Measurements from ENCODE around the gene ZBTB8B. TPM values are rescaled to one million over a fixed set of nuclear protein-coding genes. Genes with fewer than 3 reads are reported as not detected.
A peak's percentile ranks its signal among the peaks of the same experiment; 100 is the strongest.

The ZBTB8B gene
- total RNA-seq, 1 donor from 2014 or later: not detected

DNA sequence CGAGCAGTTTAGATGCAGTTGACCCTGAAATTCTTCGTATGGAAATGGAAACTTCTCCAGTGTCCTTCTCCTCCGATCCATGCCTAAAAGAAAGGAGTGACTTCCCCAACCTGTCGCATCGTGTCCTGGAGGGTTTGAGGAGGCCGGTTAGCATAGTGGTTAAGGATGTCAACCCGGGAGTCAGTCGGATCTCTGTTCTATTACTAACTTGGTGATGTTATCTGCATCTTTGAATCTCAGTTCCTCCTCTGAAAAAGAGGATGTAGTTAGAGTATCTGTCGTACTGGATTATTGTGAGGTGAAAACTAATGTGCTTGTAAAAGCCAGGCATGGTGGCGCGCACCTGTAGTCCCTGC lies 684 bp downstream of the ZBTB8B start:
- TF ChIP-seq POLR2A (IDR thresholded peaks at IDR 0.05) (no peak), POLR2AphosphoS5 (IDR thresholded peaks at IDR 0.05; ENCODE audit: insufficient read depth in 1 of 2, low read depth in 1 of 2) (no peak)
- DNase-seq (ENCODE audit: extremely low spot score in 2 of 2): no peak
- intact Hi-C loops (cut with DNase I): no loop called here
- H3K36me3 ChIP-seq: no peaks in the 10 kb centered on the region
- no peaks in the 10 kb centered on the region for H3K9me3 ChIP-seq
- H3K27me3 ChIP-seq: no peaks in the 10 kb centered on the region
- H3K4me1 ChIP-seq: peaks cover 17% of the 10 kb centered on the region
- H3K27ac ChIP-seq: no peak overlapping the region
- peak overlapping the region; percentile 43 to 53 for H3K4me3 ChIP-seq

DNA sequence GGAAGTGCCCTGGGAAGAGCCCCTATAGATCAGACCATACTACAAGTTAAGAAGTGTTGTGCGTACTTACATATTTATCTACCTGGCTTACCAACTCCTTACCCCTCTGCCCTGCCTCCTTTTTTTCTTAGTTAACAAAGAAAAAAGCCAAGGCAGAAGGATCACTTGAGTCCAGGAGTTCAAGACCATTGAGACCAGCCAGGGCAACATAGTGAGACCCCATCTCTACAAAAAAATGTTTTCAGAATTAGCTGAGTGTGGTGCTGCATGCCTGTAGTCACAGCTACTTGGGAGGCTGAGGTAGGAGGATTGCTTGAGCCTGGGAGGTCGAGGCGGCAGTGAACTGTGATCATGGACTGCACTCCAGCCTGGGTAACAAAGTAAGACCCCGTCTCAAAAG lies 1.9 kb downstream of the ZBTB8B start:
- intact Hi-C loops (cut with DNase I): no loop called here
- no peaks in the 10 kb centered on the region for H3K9me3 ChIP-seq
- no peak for DNase-seq (ENCODE audit: extremely low spot score in 2 of 2)
- H3K27me3 ChIP-seq: no peaks in the 10 kb centered on the region
- TF ChIP-seq POLR2A (IDR thresholded peaks at IDR 0.05): no peak
- TF ChIP-seq, protein P1, sequence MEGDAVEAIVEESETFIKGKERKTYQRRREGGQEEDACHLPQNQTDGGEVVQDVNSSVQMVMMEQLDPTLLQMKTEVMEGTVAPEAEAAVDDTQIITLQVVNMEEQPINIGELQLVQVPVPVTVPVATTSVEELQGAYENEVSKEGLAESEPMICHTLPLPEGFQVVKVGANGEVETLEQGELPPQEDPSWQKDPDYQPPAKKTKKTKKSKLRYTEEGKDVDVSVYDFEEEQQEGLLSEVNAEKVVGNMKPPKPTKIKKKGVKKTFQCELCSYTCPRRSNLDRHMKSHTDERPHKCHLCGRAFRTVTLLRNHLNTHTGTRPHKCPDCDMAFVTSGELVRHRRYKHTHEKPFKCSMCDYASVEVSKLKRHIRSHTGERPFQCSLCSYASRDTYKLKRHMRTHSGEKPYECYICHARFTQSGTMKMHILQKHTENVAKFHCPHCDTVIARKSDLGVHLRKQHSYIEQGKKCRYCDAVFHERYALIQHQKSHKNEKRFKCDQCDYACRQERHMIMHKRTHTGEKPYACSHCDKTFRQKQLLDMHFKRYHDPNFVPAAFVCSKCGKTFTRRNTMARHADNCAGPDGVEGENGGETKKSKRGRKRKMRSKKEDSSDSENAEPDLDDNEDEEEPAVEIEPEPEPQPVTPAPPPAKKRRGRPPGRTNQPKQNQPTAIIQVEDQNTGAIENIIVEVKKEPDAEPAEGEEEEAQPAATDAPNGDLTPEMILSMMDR (IDR thresholded peaks at IDR 0.05): no peak
- no peak for TF ChIP-seq POLR2AphosphoS5 (IDR thresholded peaks at IDR 0.05; ENCODE audit: insufficient read depth in 1 of 2, low read depth in 1 of 2)
- no peak overlapping the region for H3K4me3 ChIP-seq
- peaks cover 17% of the 10 kb centered on the region for H3K4me1 ChIP-seq
- H3K27ac ChIP-seq: no peak overlapping the region
- H3K36me3 ChIP-seq: no peaks in the 10 kb centered on the region

DNA sequence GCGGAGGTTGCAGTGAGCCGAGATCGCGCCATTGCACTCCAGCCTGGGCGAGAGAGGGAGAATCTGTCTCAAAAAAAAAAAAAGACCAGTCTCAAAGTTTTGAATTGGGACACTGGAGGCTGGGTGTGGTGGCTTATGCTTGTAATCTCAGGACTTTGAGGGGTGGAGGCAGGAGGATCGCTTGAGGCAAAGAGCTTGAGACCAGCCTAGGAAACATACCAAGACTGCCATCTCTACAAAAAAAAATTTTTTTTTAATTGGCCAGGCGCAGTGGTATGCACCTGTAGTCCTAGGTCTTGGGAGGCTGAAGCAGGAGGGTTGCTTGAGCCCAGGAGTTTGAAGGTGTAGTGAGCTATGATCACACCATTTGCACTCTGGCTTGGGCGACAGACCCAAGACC lies 3.9 kb downstream of the ZBTB8B start:
- intact Hi-C loops (cut with DNase I): no loop called here
- Histone ChIP-seq H3K27ac (no peak overlapping the region), H3K36me3 (no peaks in the 10 kb centered on the region), H3K9me3 (no peaks in the 10 kb centered on the region), H3K4me3 (no peak overlapping the region), H3K27me3 (no peaks in the 10 kb centered on the region), H3K4me1 (peaks cover 17% of the 10 kb centered on the region)
- DNase-seq (ENCODE audit: extremely low spot score in 2 of 2): no peak
- TF ChIP-seq, protein P1 (IDR thresholded peaks at IDR 0.05): no peak
- TF ChIP-seq POLR2A (IDR thresholded peaks at IDR 0.05) (no peak), POLR2AphosphoS5 (IDR thresholded peaks at IDR 0.05; ENCODE audit: insufficient read depth in 1 of 2, low read depth in 1 of 2) (no peak)

DNA sequence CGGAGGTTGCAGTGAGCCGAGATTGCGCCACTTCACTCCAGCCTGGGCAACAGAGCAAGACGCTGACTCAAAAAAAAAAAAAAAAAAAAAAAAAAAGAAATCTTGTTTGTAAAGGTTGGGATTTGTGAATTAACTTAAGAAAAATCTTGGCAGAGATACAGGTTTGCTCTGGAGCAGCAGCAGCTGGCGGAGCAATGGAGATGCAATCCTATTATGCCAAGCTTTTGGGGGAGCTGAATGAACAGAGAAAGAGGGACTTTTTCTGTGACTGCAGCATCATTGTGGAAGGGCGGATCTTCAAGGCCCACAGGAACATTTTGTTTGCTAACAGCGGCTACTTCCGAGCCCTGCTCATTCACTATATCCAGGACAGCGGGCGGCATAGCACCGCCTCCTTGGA lies 5.6 kb downstream of the ZBTB8B start:
- DNase-seq (ENCODE audit: extremely low spot score in 2 of 2): no peak
- no peaks in the 10 kb centered on the region for H3K27me3 ChIP-seq
- no peak overlapping the region for H3K4me3 ChIP-seq
- no peak overlapping the region for H3K27ac ChIP-seq
- intact Hi-C loops (cut with DNase I): no loop called here
- TF ChIP-seq, protein P1 (IDR thresholded peaks at IDR 0.05): no peak
- no peak for TF ChIP-seq POLR2AphosphoS5 (IDR thresholded peaks at IDR 0.05; ENCODE audit: insufficient read depth in 1 of 2, low read depth in 1 of 2)
- no peak for TF ChIP-seq POLR2A (IDR thresholded peaks at IDR 0.05)
- no peaks in the 10 kb centered on the region for H3K36me3 ChIP-seq
- H3K4me1 ChIP-seq: peaks cover 2% of the 10 kb centered on the region
- H3K9me3 ChIP-seq: no peaks in the 10 kb centered on the region

DNA sequence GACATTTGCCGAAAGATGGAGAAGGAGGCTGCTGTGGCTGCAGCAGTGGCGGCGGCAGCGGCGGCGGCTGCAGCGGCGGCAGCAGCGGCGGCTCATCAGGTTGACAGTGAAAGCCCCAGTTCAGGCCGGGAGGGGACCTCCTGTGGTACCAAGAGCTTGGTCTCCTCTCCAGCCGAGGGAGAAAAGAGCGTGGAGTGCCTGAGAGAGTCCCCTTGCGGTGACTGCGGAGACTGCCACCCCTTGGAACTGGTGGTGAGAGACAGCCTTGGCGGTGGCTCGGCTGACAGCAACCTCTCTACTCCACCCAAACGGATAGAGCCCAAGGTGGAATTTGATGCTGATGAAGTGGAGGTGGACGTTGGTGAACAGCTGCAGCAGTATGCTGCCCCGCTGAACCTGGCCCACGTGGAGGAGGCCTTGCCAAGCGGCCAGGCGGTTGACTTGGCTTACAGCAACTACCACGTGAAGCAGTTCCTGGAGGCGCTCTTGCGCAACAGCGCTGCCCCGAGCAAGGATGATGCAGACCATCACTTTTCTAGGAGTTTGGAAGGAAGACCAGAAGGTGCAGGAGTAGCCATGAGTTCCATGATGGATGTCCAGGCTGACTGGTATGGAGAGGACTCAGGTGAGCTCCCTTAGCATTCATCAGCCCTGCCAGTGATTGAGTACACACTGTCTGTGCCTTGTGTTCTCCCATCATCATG lies 6.3 kb downstream of the ZBTB8B start:
- Histone ChIP-seq H3K9me3 (no peaks in the 10 kb centered on the region), H3K36me3 (no peaks in the 10 kb centered on the region), H3K27me3 (no peaks in the 10 kb centered on the region), H3K4me1 (no peaks in the 10 kb centered on the region), H3K4me3 (no peak overlapping the region), H3K27ac (no peak overlapping the region)
- intact Hi-C loops (cut with DNase I): no loop called here
- TF ChIP-seq POLR2AphosphoS5 (IDR thresholded peaks at IDR 0.05; ENCODE audit: insufficient read depth in 1 of 2, low read depth in 1 of 2) (no peak), POLR2A (IDR thresholded peaks at IDR 0.05) (no peak)
- TF ChIP-seq, protein P1 (IDR thresholded peaks at IDR 0.05): no peak
- DNase-seq (ENCODE audit: extremely low spot score in 2 of 2): no peak

Measured in vagina (tissue), 2 donors.